PC-9 (cell line): ENCODE data around the gene MACROD2. TPM values are rescaled to one million over a fixed set of nuclear protein-coding genes. Genes with fewer than 3 reads are reported as not detected.

ENCODE experiments used
- BruUV-seq: library from RNA; stranded (reverse); fragments of 400-500 nt; replicated peaks from 2 replicates; lab custom pipeline; 2021; lab: Mats Ljungman, UMichigan
- CTCF ChIA-PET: fragments of 300-600 bp; sonication (Branson Sonifier 250); formaldehyde crosslinking; loops from one replicate; lab custom pipeline; 2022; ENCODE audit warnings: antibody characterized with exemption; lab: Charles Lee
- POLR2A ChIA-PET: fragments of 300-600 bp; sonication (Branson Sonifier 250); formaldehyde crosslinking; loops from one replicate; lab custom pipeline; 2022; ENCODE audit warnings: antibody characterized with exemption; ENCODE audit not compliant: unreplicated experiment; lab: Charles Lee
- DNase-seq, 2 experiments: peaks; one replicate each; pipeline versions ENCODE4 v3.0.0 to v3.0.0-alpha.2; 2015 to 2022; ENCODE audit warnings: mixed read lengths in 1 of 2
- H2AFZ ChIP-seq: fragments of 200-600 bp; sonication (generic); 2 replicates; pipeline ENCODE4 v1.8.1; 2017; ENCODE audit warnings: antibody characterized with exemption
- H3F3A ChIP-seq: fragments of 200-600 bp; sonication (generic); 2 replicates; pipeline ENCODE4 v1.8.1; 2017; ENCODE audit warnings: antibody characterized with exemption, mild to moderate bottlenecking, low read depth; ENCODE audit not compliant: insufficient read depth
- H3K27ac ChIP-seq: fragments of 200-600 bp; sonication (generic); 2 replicates; pipeline ENCODE4 v1.6.1; 2016; ENCODE audit warnings: mixed run types
- H3K27me3 ChIP-seq: fragments of 200-600 bp; sonication (generic); 2 replicates; pipeline ENCODE4 v1.6.1; 2016; ENCODE audit warnings: low read depth, mixed run types; ENCODE audit not compliant: insufficient read depth
- H3K36me3 ChIP-seq: fragments of 200-600 bp; sonication (generic); 2 replicates; pipeline ENCODE4 v1.6.1; 2016; ENCODE audit warnings: low read depth, mixed run types
- H3K4me1 ChIP-seq: fragments of 200-600 bp; sonication (generic); replicated peaks from 2 replicates; pipeline ENCODE4 v1.6.1; 2016; ENCODE audit warnings: mixed run types; ENCODE audit not compliant: insufficient read depth
- H3K4me2 ChIP-seq: fragments of 200-600 bp; sonication (generic); 2 replicates; pipeline ENCODE4 v1.6.1; 2017; ENCODE audit warnings: mixed run types
- H3K4me3 ChIP-seq: fragments of 200-600 bp; sonication (generic); 2 replicates; pipeline ENCODE4 v1.6.1; 2016; ENCODE audit warnings: mixed run types
- H3K79me2 ChIP-seq: fragments of 200-600 bp; sonication (generic); 2 replicates; pipeline ENCODE4 v1.6.1; 2017; ENCODE audit warnings: low read depth, mixed run types
- H3K9me2 ChIP-seq: fragments of 200-600 bp; sonication (generic); 2 replicates; pipeline ENCODE4 v1.8.1; 2017; ENCODE audit warnings: mild to moderate bottlenecking; ENCODE audit not compliant: insufficient read depth
- H3K9me3 ChIP-seq: fragments of 200-600 bp; sonication (generic); 2 replicates; pipeline ENCODE4 v1.8.1; 2016; ENCODE audit warnings: low read depth; ENCODE audit not compliant: insufficient read depth
- H4K20me1 ChIP-seq: fragments of 200-600 bp; sonication (generic); 2 replicates; pipeline ENCODE4 v1.8.1; 2017; ENCODE audit not compliant: insufficient read depth
- EZH2 ChIP-seq: fragments of 200-600 bp; sonication (generic); IDR thresholded peaks from 2 replicates; pipeline ENCODE4 v1.8.0; 2017; ENCODE audit warnings: antibody characterized with exemption, low read depth
- intact Hi-C: fragments of 100-400 bp; cut with micrococcal nuclease; formaldehyde crosslinking; loops from one replicate; pipeline ENCODE4 v1.10.0; 2022; ENCODE audit not compliant: unreplicated experiment
- total RNA-seq: library from RNA; stranded (reverse); gene quantifications from 2 replicates; pipeline ENCODE4 v1.2.3, GENCODE V29; 2021
- TF ChIP-seq, protein P1 (sequence below): fragments of 200-600 bp; sonication (generic); conservative IDR thresholded peaks from 2 replicates; pipeline ENCODE4 v1.6.1; 2017; ENCODE audit warnings: mixed run types, antibody characterized with exemption, mild to moderate bottlenecking, moderate library complexity

MACROD2 gene
- total RNA-seq, 1 experiment from 2014 or later, result 11.4 TPM

DNA sequence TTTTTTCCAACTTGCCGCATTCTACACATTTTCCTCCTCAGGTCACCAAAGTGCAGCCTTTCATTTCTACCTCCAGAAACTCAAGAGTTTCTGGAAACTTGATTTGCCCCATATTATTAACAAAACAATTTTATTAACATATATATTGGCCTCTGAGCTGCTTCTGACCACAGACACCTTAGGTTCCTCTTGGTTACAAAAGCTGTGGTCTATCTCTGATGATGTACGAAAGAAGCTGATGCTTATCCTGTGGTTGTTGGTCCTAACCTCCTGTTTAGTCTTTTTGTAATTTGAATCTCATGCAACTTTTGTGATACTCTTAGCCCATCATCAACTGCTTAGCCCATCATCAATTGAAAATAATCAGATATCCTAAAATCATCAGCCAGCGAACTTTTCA lies 1842.2 kb downstream of the MACROD2 start:
- intact Hi-C loops, result no loop called here

DNA sequence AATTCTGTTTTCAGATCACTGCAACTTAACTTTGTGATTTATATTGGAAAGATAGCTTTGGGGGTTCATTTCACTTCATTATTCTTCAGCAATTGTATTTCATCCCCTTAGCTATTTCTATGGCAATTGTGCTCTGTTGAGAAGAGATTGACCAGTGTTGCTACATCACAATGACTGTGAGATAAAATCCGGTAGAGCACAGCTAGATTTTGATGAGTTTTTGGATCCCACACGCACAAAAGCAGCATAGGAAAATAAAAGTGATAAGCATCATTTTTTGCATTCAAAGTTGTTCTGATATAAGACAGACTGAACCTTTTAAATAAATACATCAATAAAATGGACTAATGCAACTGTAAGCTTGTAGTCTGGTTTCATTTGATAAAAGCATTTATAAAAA lies 1843.2 kb downstream of the MACROD2 start:
- H3K4me1 ChIP-seq, result peaks cover 6% of the 10 kb centered on the region; the same call in 1 of the 2 replicates
- H3K27ac ChIP-seq, result no peak overlapping the region
- CTCF ChIA-PET, result no interaction called here
- no peak overlapping the region for H3K4me2 ChIP-seq
- BruUV-seq, result no TSS peak
- no peak overlapping the region for H3K4me3 ChIP-seq
- no peaks in the 10 kb centered on the region for H3F3A ChIP-seq
- H3K27me3 ChIP-seq, result no peaks in the 10 kb centered on the region
- H3K9me2 ChIP-seq, result no peaks in the 10 kb centered on the region
- H3K79me2 ChIP-seq, result no peaks in the 10 kb centered on the region
- H3K9me3 ChIP-seq, result peaks cover 3% of the 10 kb centered on the region; the same call in 1 of the 2 replicates
- no peaks in the 10 kb centered on the region for H3K36me3 ChIP-seq
- no peak for TF ChIP-seq EZH2
- TF ChIP-seq, protein P1, sequence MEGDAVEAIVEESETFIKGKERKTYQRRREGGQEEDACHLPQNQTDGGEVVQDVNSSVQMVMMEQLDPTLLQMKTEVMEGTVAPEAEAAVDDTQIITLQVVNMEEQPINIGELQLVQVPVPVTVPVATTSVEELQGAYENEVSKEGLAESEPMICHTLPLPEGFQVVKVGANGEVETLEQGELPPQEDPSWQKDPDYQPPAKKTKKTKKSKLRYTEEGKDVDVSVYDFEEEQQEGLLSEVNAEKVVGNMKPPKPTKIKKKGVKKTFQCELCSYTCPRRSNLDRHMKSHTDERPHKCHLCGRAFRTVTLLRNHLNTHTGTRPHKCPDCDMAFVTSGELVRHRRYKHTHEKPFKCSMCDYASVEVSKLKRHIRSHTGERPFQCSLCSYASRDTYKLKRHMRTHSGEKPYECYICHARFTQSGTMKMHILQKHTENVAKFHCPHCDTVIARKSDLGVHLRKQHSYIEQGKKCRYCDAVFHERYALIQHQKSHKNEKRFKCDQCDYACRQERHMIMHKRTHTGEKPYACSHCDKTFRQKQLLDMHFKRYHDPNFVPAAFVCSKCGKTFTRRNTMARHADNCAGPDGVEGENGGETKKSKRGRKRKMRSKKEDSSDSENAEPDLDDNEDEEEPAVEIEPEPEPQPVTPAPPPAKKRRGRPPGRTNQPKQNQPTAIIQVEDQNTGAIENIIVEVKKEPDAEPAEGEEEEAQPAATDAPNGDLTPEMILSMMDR, result no peak
- no peak overlapping the region for H2AFZ ChIP-seq
- intact Hi-C loops, result no loop called here
- no peaks in the 10 kb centered on the region for H4K20me1 ChIP-seq
- no peak for DNase-seq
- POLR2A ChIA-PET, result no interaction called here

More for the DNA sequence above, 1842.2 kb downstream of the MACROD2 start:
- H3K4me3 ChIP-seq, result no peak overlapping the region
- H3K4me2 ChIP-seq, result no peak overlapping the region
- no peaks in the 10 kb centered on the region for H3K27me3 ChIP-seq
- peaks cover 3% of the 10 kb centered on the region; the same call in 1 of the 2 replicates for H3K9me3 ChIP-seq
- H3K27ac ChIP-seq, result no peak overlapping the region
- no peaks in the 10 kb centered on the region for H3K9me2 ChIP-seq
- H3K4me1 ChIP-seq, result peaks cover 6% of the 10 kb centered on the region; the same call in 1 of the 2 replicates
- H3F3A ChIP-seq, result no peaks in the 10 kb centered on the region
- no peaks in the 10 kb centered on the region for H4K20me1 ChIP-seq
- no peak overlapping the region for H2AFZ ChIP-seq
- no peaks in the 10 kb centered on the region for H3K36me3 ChIP-seq
- no peaks in the 10 kb centered on the region for H3K79me2 ChIP-seq
- CTCF ChIA-PET, result no interaction called here
- no peak for DNase-seq
- no TSS peak for BruUV-seq
- TF ChIP-seq, protein P1, result no peak
- TF ChIP-seq EZH2, result no peak
- POLR2A ChIA-PET, result interaction anchor here (0.7 kb wide), 1 partner anchor 17 kb away, joined by 3 read pairs; no protein-coding TSS in a partner anchor

DNA sequence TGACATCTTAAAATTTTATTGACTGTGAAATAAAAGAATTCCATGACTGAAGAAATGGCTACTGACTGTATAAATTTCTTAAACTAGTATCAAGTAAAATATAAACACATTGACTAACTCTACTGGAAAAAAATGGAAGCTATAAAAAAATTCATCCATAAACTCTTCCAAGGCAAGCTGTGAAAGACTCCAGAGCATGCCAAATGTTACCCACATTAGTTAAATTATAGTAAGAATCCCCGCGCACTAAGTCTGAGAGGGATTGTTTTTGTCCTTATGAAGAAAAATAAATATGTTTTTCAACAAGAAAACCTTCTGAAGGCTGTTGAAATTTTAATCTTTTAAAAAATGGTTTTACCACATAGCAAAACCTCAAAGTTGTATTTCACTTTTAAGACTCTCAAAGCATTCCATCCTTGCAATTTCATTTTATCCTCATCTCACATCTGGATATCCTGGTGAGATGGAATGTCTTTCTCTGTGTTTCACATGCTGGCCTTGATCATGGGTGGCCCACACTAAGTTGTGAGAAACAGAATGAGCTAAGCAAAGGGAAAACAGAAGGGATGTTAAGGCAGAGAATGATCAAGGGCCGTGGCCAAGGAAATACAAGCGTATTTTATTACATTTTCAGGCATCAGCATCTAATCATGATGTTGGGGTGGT lies 1845.5 kb downstream of the MACROD2 start:
- POLR2A ChIA-PET, result no interaction called here
- H2AFZ ChIP-seq, result no peak overlapping the region
- H3F3A ChIP-seq, result no peaks in the 10 kb centered on the region
- H3K79me2 ChIP-seq, result no peaks in the 10 kb centered on the region
- H3K4me3 ChIP-seq, result no peak overlapping the region
- BruUV-seq, result no TSS peak
- H3K9me3 ChIP-seq, result peaks cover 3% of the 10 kb centered on the region; the same call in 1 of the 2 replicates
- TF ChIP-seq, protein P1, result no peak
- TF ChIP-seq EZH2, result no peak
- H3K4me1 ChIP-seq, result no peaks in the 10 kb centered on the region
- CTCF ChIA-PET, result no interaction called here
- H3K4me2 ChIP-seq, result no peak overlapping the region
- no peak for DNase-seq
- intact Hi-C loops, result no loop called here
- no peaks in the 10 kb centered on the region for H4K20me1 ChIP-seq
- no peak overlapping the region for H3K27ac ChIP-seq
- H3K27me3 ChIP-seq, result no peaks in the 10 kb centered on the region
- H3K36me3 ChIP-seq, result no peaks in the 10 kb centered on the region
- H3K9me2 ChIP-seq, result no peaks in the 10 kb centered on the region
